Spleen (tissue), 11 donors: ENCODE results near the gene MBD5. TPM values are rescaled to one million over a fixed set of nuclear protein-coding genes. Genes with fewer than 3 reads are reported as not detected.
"Not testable (repeated sequence)": the region's sequence is repeated elsewhere in the genome, so short reads cannot be mapped to it uniquely, and the experiment has no call there.

Source experiments
- DNase-seq: peaks from one replicate; pipeline ENCODE4 v3.0.0-alpha.2; 2020
- H3K27ac ChIP-seq, 8 donors: fragments of 200-600 bp; sonication (generic) in 7 of 8; 1 replicate in 4 of 8; 2 replicates in 4 of 8; pipeline versions ENCODE4 v1.5.0 to v1.8.0; 2016 to 2021; ENCODE audit warnings: inconsistent platforms in 4 of 8, mild to moderate bottlenecking in 4 of 8, moderate library complexity in 1 of 8
- H3K27me3 ChIP-seq, 7 donors: fragments of 200-600 bp; sonication (generic) in 6 of 7; replicated peaks in 1 of 7; 1 replicate in 4 of 7; 2 replicates in 3 of 7; pipeline versions ENCODE4 v1.5.0 to v1.8.0; 2016 to 2021; ENCODE audit warnings: inconsistent platforms in 3 of 7, mild to moderate bottlenecking in 1 of 7
- H3K36me3 ChIP-seq, 6 donors: fragments of 200-600 bp; sonication (generic) in 5 of 6; 1 replicate in 4 of 6; 2 replicates in 2 of 6; pipeline versions ENCODE4 v1.5.0 to v1.8.0; 2016 to 2021; ENCODE audit warnings: inconsistent platforms in 2 of 6
- H3K4me1 ChIP-seq, 6 donors: fragments of 200-600 bp; sonication (generic) in 5 of 6; 1 replicate in 3 of 6; 2 replicates in 3 of 6; pipeline versions ENCODE4 v1.5.0 to v1.8.0; 2016 to 2021; ENCODE audit warnings: inconsistent platforms in 3 of 6
- H3K4me3 ChIP-seq, 8 donors: fragments of 200-600 bp; sonication (generic) in 7 of 8; 1 replicate in 4 of 8; 2 replicates in 4 of 8; pipeline versions ENCODE4 v1.5.0 to v1.8.0; 2016 to 2021; ENCODE audit warnings: inconsistent platforms in 4 of 8, mild to moderate bottlenecking in 4 of 8, moderate library complexity in 2 of 8
- H3K9me3 ChIP-seq, 8 donors: fragments of 200-600 bp; sonication (generic) in 7 of 8; 1 replicate in 4 of 8; 2 replicates in 4 of 8; pipeline versions ENCODE4 v1.5.0 to v1.8.0; 2016 to 2021; ENCODE audit warnings: inconsistent platforms in 4 of 8
- CTCF ChIP-seq, 11 experiments: fragments of 200-600 bp in 7 of 11; fragments of 450-650 bp in 4 of 11; sonication (generic) in 4 of 11; IDR thresholded peaks in 8 of 11; conservative IDR thresholded peaks in 3 of 11; 1 replicate in 7 of 11; 2 replicates in 4 of 11; pipeline versions ENCODE4 v1.4.0 to v1.8.0; 2016 to 2021; ENCODE audit warnings: antibody characterized with exemption in 11 of 11, inconsistent platforms in 4 of 11, mild to moderate bottlenecking in 1 of 11
- POLR2A ChIP-seq, 3 donors: fragments of 450-650 bp; IDR thresholded peaks; one replicate each; pipeline ENCODE4 v1.5.1; 2017; ENCODE audit warnings: antibody characterized with exemption in 3 of 3, mild to moderate bottlenecking in 1 of 3
- POLR2AphosphoS5 ChIP-seq, 3 donors: sonication (generic); formaldehyde crosslinking; IDR thresholded peaks; one replicate each; pipeline ENCODE4 v1.5.1; 2017; ENCODE audit warnings: antibody characterized with exemption in 3 of 3
- WGBS, 5 donors: extraction: QIAGEN DNeasy Blood & Tissue Kit in 3 of 5; methylation state at CpG; one replicate each; pipeline versions ENCODE4 v1.1.5 to v1.1.7; 2013 to 2018; 5-methylcytosine and 5-hydroxymethylcytosine counted together
- intact Hi-C: fragments of 100-400 bp; cut with DNase I; formaldehyde crosslinking; loops from one replicate; pipeline ENCODE4 v1.15.0; 2023; ENCODE audit warnings: low total_unique reads
- polyA plus RNA-seq, 3 donors: library from polyadenylated mRNA; stranded (reverse); fragments of 200-250 nt; gene quantifications; one replicate each; pipeline ENCODE4 v1.2.1, GENCODE V29; 2013
- total RNA-seq, 7 donors: library from RNA; depleted of rRNA in 3 of 7; stranded (reverse); fragments of >200 nt in 3 of 7; fragmentation: NEBNext Ultra II Directional in 4 of 7; extraction: Animal tissue kit (Norgen Biotek cat#: 25700) in 4 of 7; gene quantifications; one replicate each; pipeline versions ENCODE4 v1.1.0 to v1.2.1, GENCODE V29; 2016 to 2021
- donor health status: healthy with polysubstance abuse.
- donor health status: DM: no; HTN: no; CAD: no; lungs with moderate emphysema.
- donor health status: DM: no; HTN: no; CAD: no.
- donor health status: Bipolar disorder and iron deficiency.
- donor health status: healthy.
- donor health status: DM: no; HTN: no; CAD: no.
- donor health status: DM: yes; HTN: yes; CAD: no.

Gene MBD5
- total and polyA plus RNA-seq, 10 donors, result 5.7 to 84.5 (median 60.0) TPM

DNA sequence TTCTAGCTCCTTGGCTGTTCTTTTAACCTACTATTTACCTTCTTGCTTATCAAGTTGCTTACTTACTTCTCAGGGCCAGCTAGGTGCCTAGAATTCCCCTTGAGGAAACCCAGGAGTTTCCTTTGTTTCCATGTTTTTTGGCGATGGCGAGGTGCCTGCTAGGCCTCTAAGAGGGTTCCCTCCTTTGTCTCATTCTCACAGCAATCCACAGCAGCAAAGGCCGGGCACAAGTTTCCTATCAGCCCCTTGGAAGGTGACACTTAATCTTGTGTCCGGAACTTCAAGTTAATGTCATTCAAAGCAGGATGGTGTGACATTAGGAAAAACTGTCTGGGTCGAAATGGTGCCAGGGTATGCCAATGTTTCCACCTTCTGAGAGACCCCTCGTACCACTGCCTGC lies 521.7 kb downstream of the MBD5 start:
- 73 to 98% (median 82%) methylated on average over 6 of the region's 6 CpGs for WGBS, 5 donors
- H3K27me3 ChIP-seq, result no peaks in the 10 kb centered on the region

DNA sequence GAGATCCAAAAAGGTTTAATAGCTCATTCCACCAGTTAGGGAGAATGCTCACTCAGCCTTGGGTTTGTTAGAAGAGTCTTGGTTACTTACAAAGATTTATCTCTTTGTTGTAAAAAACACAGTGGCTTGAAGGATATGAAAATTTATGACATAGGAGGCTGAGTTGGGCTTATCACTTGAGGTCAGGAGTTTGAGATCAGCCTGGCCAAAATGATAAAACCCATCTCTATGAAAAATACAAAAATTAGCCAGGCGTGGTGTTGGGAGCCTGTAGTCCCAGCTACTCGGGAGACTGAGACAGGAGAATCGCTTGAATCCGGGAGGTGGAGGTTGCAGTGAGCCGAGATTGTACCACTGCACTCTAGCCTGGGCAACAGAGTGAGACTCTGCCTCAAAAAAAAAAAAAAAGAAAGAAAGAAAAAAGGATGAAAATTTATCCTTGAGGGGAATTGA lies 522.2 kb downstream of the MBD5 start:
- intact Hi-C loops, H3K9me3 ChIP-seq, H3K4me3 ChIP-seq, DNase-seq, H3K36me3 ChIP-seq, H3K27me3 ChIP-seq, H3K27ac ChIP-seq: not testable (repeated sequence)
- WGBS, 5 donors, result 82 to 94% (median 83%) methylated on average over 5 of the region's 5 CpGs
- peaks cover 0 to 38% (median 18%) of the 10 kb centered on the region in 6 donors for H3K4me1 ChIP-seq

More for the DNA sequence above, 521.7 kb downstream of the MBD5 start:
- no peak for DNase-seq
- TF ChIP-seq CTCF (IDR thresholded peaks at IDR 0.05 in 8 of 11, conservative IDR thresholded peaks at IDR 0.05 in 3 of 11), result no peak
- no peak for TF ChIP-seq POLR2AphosphoS5 (IDR thresholded peaks at IDR 0.05)
- no peak for TF ChIP-seq POLR2A (IDR thresholded peaks at IDR 0.05)
- Histone ChIP-seq H3K36me3 (no peaks in the 10 kb centered on the region), H3K27ac (no peak overlapping the region), H3K4me3 (no peak overlapping the region), H3K9me3 (no peaks in the 10 kb centered on the region), H3K4me1 (peaks cover 0 to 38% (median 18%) of the 10 kb centered on the region in 6 donors)
- intact Hi-C loops, result no loop called here

GRCh38 chr2:148545390-148546256 lies 524.7 kb downstream of the MBD5 start:
- Histone ChIP-seq H3K36me3 (no peaks in the 10 kb centered on the region), H3K4me1 (peaks cover 0 to 28% (median 10%) of the 10 kb centered on the region in 6 donors), H3K4me3 (no peak overlapping the region), H3K27me3 (no peaks in the 10 kb centered on the region), H3K27ac (peak overlapping the region in 4 of 8 donors; percentile 51 to 81 (median 64)), H3K9me3 (no peaks in the 10 kb centered on the region)
- TF ChIP-seq POLR2AphosphoS5 (IDR thresholded peaks at IDR 0.05) (peak in 1 of 3 donors; percentile 27), CTCF (IDR thresholded peaks at IDR 0.05 in 8 of 11, conservative IDR thresholded peaks at IDR 0.05 in 3 of 11) (no peak)
- intact Hi-C loops, result no loop called here
- DNase-seq, result no peak
- 55 to 79% (median 73%) methylated on average over 7 to 8 of the region's 8 CpGs for WGBS, 5 donors

GRCh38 chr2:148546270-148546669 lies 525.4 kb downstream of the MBD5 start:
- Histone ChIP-seq H3K4me1 (peaks cover 0 to 25% (median 9%) of the 10 kb centered on the region in 6 donors), H3K27me3 (no peaks in the 10 kb centered on the region), H3K27ac (peak overlapping the region in 4 of 8 donors; percentile 51 to 81 (median 64)), H3K4me3 (no peak overlapping the region), H3K9me3 (no peaks in the 10 kb centered on the region), H3K36me3 (no peaks in the 10 kb centered on the region)
- TF ChIP-seq CTCF (IDR thresholded peaks at IDR 0.05 in 8 of 11, conservative IDR thresholded peaks at IDR 0.05 in 3 of 11), result no peak
- TF ChIP-seq POLR2AphosphoS5 (IDR thresholded peaks at IDR 0.05), result no peak
- TF ChIP-seq POLR2A (IDR thresholded peaks at IDR 0.05), result no peak
- DNase-seq, result no peak
- intact Hi-C loops, result no loop called here
- WGBS, 5 donors, result 48 to 73% (median 50%) methylated on average over 1 of the region's 1 CpG
